COLO829 (cell line): Measurements from ENCODE around the gene TRAPPC2B.
"Not testable (repeated sequence)": the region's sequence is repeated elsewhere in the genome, so short reads cannot be mapped to it uniquely, and the experiment has no call there.

Experiments
- DNase-seq: peaks from one replicate; pipeline ENCODE4 v3.0.0; 2012; ENCODE audit warnings: low spot score

The TRAPPC2B gene

GRCh38 chr19:57374647-57375046 is 11.3 kb downstream of the TRAPPC2B start:
- not testable (repeated sequence) for DNase-seq

- DNase-seq: no peak
Measured at GRCh38 chr19:57376151-57376550, 12.8 kb downstream of the TRAPPC2B start.

GRCh38 chr19:57377498-57378146 is 14.3 kb downstream of the TRAPPC2B start:
- no peak for DNase-seq

- no peak for DNase-seq
Measured at GRCh38 chr19:57380923-57381322, 17.6 kb downstream of the TRAPPC2B start.

- DNase-seq: no peak
Measured at GRCh38 chr19:57382806-57383488, 19.6 kb downstream of the TRAPPC2B start.

- no peak for DNase-seq
Measured at GRCh38 chr19:57389194-57389729, 25.9 kb downstream of the TRAPPC2B start.

- DNase-seq: peak; percentile 98
Measured at GRCh38 chr19:57389730-57390598, 26.6 kb downstream of the TRAPPC2B start, which contains the start of gene ZNF548. Gene ZNF548 (plus strand): TSS chr19:57389854. CDS start chr19:57390100, 246 bp downstream.

GRCh38 chr19:57395710-57396109 is 32.4 kb downstream of the TRAPPC2B start:
- DNase-seq: no peak

- DNase-seq: no peak
Measured at GRCh38 chr19:57398868-57399267, 35.5 kb downstream of the TRAPPC2B start.

- no peak for DNase-seq
Measured at GRCh38 chr19:57403737-57404563, 40.6 kb downstream of the TRAPPC2B start.

GRCh38 chr19:57406516-57407123 is 43.3 kb downstream of the TRAPPC2B start:
- DNase-seq: peak; percentile 57

- peak; percentile 87 for DNase-seq
Measured at GRCh38 chr19:57410877-57411671, 47.7 kb downstream of the TRAPPC2B start, which contains the start of gene ZNF17. Gene ZNF17 (plus strand): TSS chr19:57411161. CDS start chr19:57413616, 2,455 bp downstream.
